ENCODE measurements around the gene TEAD3. TPM values are rescaled to one million over a fixed set of nuclear protein-coding genes. Genes with fewer than 3 reads are reported as not detected.
A peak's percentile ranks its signal among the peaks of the same experiment; 100 is the strongest.

The TEAD3 gene
- total and polyA plus RNA-seq, 2 experiments from 2014 or later, result 15.0 to 26.5 TPM

DNA sequence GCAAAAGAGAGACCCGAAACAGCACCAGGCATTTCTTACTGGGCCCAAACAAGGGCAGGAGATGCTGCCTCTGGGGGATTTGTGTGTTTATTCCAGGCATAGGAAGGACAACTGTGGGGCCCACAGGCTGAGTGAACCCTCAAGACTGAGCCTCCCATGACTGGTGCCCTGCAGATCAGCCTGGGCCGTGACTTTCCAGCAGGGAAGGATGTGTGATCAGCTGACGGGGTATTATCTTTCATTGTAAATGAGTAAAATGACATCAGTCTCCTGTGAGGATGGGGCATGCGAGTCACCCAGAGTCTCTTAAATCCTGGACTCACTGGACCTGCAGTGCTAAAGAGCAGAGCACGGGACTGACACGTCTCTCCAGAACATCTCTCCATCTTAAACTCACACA lies 3.9 kb upstream of the TEAD3 start:
- H3K79me2 ChIP-seq (replicated peaks; ENCODE audit: insufficient read depth), result peaks cover 3% of the 10 kb centered on the region; the same call in 1 of the 2 replicates
- no peaks in the 10 kb centered on the region for H3K9me2 ChIP-seq (ENCODE audit: insufficient read depth)
- no peak overlapping the region for H3K4me3 ChIP-seq
- H3K27me3 Mint-ChIP-seq (ENCODE audit: insufficient read depth, low read depth, poor library complexity), result peaks cover 29% of the 10 kb centered on the region
- peaks cover 26% of the 10 kb centered on the region for H3K4me1 ChIP-seq (ENCODE audit: insufficient read depth)
- peaks cover 33% of the 10 kb centered on the region for H3K4me1 Mint-ChIP-seq
- no peak overlapping the region for H3K27ac ChIP-seq (ENCODE audit: low read depth)
- H3K27me3 ChIP-seq (ENCODE audit: insufficient read depth), result peaks cover 9% of the 10 kb centered on the region; the same call in 1 of the 2 replicates
- no peaks in the 10 kb centered on the region for H3K36me3 ChIP-seq (ENCODE audit: insufficient read depth)
- no peak overlapping the region for H3K4me2 ChIP-seq
- no peaks in the 10 kb centered on the region for H4K20me1 ChIP-seq (replicated peaks; ENCODE audit: insufficient read depth)
- no peak overlapping the region; the same call in 2 of the 3 replicates for H3K4me3 Mint-ChIP-seq
- DNase-seq (ENCODE audit: low spot score) (no peak), ATAC-seq (no peak)
- peak overlapping the region; percentile 84 for H3K27ac Mint-ChIP-seq
- H3K36me3 Mint-ChIP-seq (ENCODE audit: low read depth), result peaks cover 5% of the 10 kb centered on the region; the same call in 1 of the 3 replicates
- TF ChIP-seq CREB1 (CRISPR knock-in tag; IDR thresholded peaks at IDR 0.05; ENCODE audit: low read depth) (no peak), POLR2AphosphoS5 (IDR thresholded peaks at IDR 0.05; ENCODE audit: low read depth) (no peak), JUNB (IDR thresholded peaks at IDR 0.05; ENCODE audit: unreplicated experiment) (no peak), ZNF331 (CRISPR knock-in tag; IDR thresholded peaks at IDR 0.05; ENCODE audit: low read depth) (no peak), NANOG (IDR thresholded peaks at IDR 0.05; ENCODE audit: borderline replicate concordance) (no peak), ZNF114 (CRISPR knock-in tag; IDR thresholded peaks at IDR 0.05) (no peak), EZH2phosphoT487 (IDR thresholded peaks at IDR 0.05; ENCODE audit: unreplicated experiment) (no peak)
- TF ChIP-seq, protein P1, sequence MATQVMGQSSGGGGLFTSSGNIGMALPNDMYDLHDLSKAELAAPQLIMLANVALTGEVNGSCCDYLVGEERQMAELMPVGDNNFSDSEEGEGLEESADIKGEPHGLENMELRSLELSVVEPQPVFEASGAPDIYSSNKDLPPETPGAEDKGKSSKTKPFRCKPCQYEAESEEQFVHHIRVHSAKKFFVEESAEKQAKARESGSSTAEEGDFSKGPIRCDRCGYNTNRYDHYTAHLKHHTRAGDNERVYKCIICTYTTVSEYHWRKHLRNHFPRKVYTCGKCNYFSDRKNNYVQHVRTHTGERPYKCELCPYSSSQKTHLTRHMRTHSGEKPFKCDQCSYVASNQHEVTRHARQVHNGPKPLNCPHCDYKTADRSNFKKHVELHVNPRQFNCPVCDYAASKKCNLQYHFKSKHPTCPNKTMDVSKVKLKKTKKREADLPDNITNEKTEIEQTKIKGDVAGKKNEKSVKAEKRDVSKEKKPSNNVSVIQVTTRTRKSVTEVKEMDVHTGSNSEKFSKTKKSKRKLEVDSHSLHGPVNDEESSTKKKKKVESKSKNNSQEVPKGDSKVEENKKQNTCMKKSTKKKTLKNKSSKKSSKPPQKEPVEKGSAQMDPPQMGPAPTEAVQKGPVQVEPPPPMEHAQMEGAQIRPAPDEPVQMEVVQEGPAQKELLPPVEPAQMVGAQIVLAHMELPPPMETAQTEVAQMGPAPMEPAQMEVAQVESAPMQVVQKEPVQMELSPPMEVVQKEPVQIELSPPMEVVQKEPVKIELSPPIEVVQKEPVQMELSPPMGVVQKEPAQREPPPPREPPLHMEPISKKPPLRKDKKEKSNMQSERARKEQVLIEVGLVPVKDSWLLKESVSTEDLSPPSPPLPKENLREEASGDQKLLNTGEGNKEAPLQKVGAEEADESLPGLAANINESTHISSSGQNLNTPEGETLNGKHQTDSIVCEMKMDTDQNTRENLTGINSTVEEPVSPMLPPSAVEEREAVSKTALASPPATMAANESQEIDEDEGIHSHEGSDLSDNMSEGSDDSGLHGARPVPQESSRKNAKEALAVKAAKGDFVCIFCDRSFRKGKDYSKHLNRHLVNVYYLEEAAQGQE (IDR thresholded peaks at IDR 0.05; ENCODE audit: unreplicated experiment), result no peak
- TF ChIP-seq, protein P2, sequence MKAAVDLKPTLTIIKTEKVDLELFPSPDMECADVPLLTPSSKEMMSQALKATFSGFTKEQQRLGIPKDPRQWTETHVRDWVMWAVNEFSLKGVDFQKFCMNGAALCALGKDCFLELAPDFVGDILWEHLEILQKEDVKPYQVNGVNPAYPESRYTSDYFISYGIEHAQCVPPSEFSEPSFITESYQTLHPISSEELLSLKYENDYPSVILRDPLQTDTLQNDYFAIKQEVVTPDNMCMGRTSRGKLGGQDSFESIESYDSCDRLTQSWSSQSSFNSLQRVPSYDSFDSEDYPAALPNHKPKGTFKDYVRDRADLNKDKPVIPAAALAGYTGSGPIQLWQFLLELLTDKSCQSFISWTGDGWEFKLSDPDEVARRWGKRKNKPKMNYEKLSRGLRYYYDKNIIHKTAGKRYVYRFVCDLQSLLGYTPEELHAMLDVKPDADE (IDR thresholded peaks at IDR 0.05), result no peak
- TF ChIP-seq, protein P3, sequence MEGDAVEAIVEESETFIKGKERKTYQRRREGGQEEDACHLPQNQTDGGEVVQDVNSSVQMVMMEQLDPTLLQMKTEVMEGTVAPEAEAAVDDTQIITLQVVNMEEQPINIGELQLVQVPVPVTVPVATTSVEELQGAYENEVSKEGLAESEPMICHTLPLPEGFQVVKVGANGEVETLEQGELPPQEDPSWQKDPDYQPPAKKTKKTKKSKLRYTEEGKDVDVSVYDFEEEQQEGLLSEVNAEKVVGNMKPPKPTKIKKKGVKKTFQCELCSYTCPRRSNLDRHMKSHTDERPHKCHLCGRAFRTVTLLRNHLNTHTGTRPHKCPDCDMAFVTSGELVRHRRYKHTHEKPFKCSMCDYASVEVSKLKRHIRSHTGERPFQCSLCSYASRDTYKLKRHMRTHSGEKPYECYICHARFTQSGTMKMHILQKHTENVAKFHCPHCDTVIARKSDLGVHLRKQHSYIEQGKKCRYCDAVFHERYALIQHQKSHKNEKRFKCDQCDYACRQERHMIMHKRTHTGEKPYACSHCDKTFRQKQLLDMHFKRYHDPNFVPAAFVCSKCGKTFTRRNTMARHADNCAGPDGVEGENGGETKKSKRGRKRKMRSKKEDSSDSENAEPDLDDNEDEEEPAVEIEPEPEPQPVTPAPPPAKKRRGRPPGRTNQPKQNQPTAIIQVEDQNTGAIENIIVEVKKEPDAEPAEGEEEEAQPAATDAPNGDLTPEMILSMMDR (conservative IDR thresholded peaks at IDR 0.05; ENCODE audit: low read depth in 2 of 2), result no peak
- TF ChIP-seq, protein P4, sequence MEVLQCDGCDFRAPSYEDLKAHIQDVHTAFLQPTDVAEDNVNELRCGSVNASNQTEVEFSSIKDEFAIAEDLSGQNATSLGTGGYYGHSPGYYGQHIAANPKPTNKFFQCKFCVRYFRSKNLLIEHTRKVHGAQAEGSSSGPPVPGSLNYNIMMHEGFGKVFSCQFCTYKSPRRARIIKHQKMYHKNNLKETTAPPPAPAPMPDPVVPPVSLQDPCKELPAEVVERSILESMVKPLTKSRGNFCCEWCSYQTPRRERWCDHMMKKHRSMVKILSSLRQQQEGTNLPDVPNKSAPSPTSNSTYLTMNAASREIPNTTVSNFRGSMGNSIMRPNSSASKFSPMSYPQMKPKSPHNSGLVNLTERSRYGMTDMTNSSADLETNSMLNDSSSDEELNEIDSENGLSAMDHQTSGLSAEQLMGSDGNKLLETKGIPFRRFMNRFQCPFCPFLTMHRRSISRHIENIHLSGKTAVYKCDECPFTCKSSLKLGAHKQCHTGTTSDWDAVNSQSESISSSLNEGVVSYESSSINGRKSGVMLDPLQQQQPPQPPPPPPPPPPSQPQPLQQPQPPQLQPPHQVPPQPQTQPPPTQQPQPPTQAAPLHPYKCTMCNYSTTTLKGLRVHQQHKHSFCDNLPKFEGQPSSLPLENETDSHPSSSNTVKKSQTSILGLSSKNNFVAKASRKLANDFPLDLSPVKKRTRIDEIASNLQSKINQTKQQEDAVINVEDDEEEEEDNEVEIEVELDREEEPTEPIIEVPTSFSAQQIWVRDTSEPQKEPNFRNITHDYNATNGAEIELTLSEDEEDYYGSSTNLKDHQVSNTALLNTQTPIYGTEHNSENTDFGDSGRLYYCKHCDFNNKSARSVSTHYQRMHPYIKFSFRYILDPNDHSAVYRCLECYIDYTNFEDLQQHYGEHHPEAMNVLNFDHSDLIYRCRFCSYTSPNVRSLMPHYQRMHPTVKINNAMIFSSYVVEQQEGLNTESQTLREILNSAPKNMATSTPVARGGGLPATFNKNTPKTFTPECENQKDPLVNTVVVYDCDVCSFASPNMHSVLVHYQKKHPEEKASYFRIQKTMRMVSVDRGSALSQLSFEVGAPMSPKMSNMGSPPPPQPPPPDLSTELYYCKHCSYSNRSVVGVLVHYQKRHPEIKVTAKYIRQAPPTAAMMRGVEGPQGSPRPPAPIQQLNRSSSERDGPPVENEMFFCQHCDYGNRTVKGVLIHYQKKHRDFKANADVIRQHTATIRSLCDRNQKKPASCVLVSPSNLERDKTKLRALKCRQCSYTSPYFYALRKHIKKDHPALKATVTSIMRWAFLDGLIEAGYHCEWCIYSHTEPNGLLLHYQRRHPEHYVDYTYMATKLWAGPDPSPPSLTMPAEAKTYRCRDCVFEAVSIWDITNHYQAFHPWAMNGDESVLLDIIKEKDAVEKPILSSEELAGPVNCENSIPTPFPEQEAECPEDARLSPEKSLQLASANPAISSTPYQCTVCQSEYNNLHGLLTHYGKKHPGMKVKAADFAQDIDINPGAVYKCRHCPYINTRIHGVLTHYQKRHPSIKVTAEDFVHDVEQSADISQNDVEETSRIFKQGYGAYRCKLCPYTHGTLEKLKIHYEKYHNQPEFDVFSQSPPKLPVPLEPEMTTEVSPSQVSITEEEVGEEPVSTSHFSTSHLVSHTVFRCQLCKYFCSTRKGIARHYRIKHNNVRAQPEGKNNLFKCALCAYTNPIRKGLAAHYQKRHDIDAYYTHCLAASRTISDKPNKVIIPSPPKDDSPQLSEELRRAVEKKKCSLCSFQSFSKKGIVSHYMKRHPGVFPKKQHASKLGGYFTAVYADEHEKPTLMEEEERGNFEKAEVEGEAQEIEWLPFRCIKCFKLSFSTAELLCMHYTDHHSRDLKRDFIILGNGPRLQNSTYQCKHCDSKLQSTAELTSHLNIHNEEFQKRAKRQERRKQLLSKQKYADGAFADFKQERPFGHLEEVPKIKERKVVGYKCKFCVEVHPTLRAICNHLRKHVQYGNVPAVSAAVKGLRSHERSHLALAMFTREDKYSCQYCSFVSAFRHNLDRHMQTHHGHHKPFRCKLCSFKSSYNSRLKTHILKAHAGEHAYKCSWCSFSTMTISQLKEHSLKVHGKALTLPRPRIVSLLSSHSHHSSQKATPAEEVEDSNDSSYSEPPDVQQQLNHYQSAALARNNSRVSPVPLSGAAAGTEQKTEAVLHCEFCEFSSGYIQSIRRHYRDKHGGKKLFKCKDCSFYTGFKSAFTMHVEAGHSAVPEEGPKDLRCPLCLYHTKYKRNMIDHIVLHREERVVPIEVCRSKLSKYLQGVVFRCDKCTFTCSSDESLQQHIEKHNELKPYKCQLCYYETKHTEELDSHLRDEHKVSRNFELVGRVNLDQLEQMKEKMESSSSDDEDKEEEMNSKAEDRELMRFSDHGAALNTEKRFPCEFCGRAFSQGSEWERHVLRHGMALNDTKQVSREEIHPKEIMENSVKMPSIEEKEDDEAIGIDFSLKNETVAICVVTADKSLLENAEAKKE (CRISPR knock-in tag; IDR thresholded peaks at IDR 0.05), result no peak
- no peaks in the 10 kb centered on the region; the same call in 2 of the 3 replicates for H3K9me3 Mint-ChIP-seq
- peaks cover 20% of the 10 kb centered on the region; the same call in 1 of the 2 replicates for H3F3A ChIP-seq (replicated peaks; ENCODE audit: low read depth)
- H2AFZ ChIP-seq, result no peak overlapping the region

Measured in GM23338 (cell line).